GM23338 (cell line): ENCODE data around the gene PROS1. TPM values are rescaled to one million over a fixed set of nuclear protein-coding genes. Genes with fewer than 3 reads are reported as not detected.

Source experiments
- CTCF ChIP-seq, 2 experiments: fragments of 200-600 bp in 1 of 2; sonication (generic) in 1 of 2; conservative IDR thresholded peaks; 2 replicates each; pipeline versions ENCODE4 v1.5.1 to v1.6.1; 2016 to 2017; ENCODE audit warnings: antibody characterized with exemption in 2 of 2, low read depth in 2 of 2, mild to moderate bottlenecking in 2 of 2, moderate library complexity in 1 of 2
- EZH2 ChIP-seq: fragments of 200-600 bp; sonication (generic); IDR thresholded peaks from one replicate; pipeline ENCODE4 v1.8.0; 2017; ENCODE audit warnings: antibody characterized with exemption, mild to moderate bottlenecking, low read depth; ENCODE audit not compliant: unreplicated experiment
- NANOG ChIP-seq: IDR thresholded peaks from 2 replicates; pipeline ENCODE4 v1.6.1; 2016; ENCODE audit warnings: antibody characterized with exemption, borderline replicate concordance
- POLR2AphosphoS5 ChIP-seq: IDR thresholded peaks from 2 replicates; pipeline ENCODE4 v1.6.1; 2016; ENCODE audit warnings: antibody characterized with exemption, low read depth
- REST ChIP-seq: IDR thresholded peaks from one replicate; pipeline ENCODE4 v1.6.1; 2018; ENCODE audit warnings: antibody characterized with exemption; ENCODE audit not compliant: unreplicated experiment
- ZNF114 ChIP-seq: fragments of 250-450 bp; sonication (Bioruptor Pico); IDR thresholded peaks from 2 replicates; pipeline ENCODE4 v1.5.0; 2020; ENCODE audit warnings: mild to moderate bottlenecking, moderate library complexity
- ZNF331 ChIP-seq: fragments of 250-450 bp; sonication (Bioruptor Pico); IDR thresholded peaks from 2 replicates; pipeline ENCODE4 v1.5.0; 2020; ENCODE audit warnings: low read depth, mild to moderate bottlenecking, moderate library complexity
- polyA plus RNA-seq: library from polyadenylated mRNA; unstranded; fragments of >200 nt; fragmentation: Nextera tagmentation; extraction: Ambion mirVana; gene quantifications from 2 replicates; pipeline ENCODE4 v1.2.1, GENCODE V29; 2016
- total RNA-seq: library from RNA; depleted of rRNA; stranded (reverse); fragments of >200 nt; shearing (Covaris generic); gene quantifications from 2 replicates; pipeline ENCODE4 v1.2.3, GENCODE V29; 2014
- TF ChIP-seq, protein P1 (sequence below): fragments of 250-450 bp; sonication (Bioruptor Pico); IDR thresholded peaks from 2 replicates; pipeline ENCODE4 v1.5.0; 2020; ENCODE audit warnings: mild to moderate bottlenecking, moderate library complexity

Gene PROS1
- total and polyA plus RNA-seq, 2 experiments from 2014 or later, result 1.8 to 4.1 TPM

GRCh38 chr3:94020293-94020692 lies 46.6 kb upstream of the PROS1 start (continued):
- TF ChIP-seq, protein P1, sequence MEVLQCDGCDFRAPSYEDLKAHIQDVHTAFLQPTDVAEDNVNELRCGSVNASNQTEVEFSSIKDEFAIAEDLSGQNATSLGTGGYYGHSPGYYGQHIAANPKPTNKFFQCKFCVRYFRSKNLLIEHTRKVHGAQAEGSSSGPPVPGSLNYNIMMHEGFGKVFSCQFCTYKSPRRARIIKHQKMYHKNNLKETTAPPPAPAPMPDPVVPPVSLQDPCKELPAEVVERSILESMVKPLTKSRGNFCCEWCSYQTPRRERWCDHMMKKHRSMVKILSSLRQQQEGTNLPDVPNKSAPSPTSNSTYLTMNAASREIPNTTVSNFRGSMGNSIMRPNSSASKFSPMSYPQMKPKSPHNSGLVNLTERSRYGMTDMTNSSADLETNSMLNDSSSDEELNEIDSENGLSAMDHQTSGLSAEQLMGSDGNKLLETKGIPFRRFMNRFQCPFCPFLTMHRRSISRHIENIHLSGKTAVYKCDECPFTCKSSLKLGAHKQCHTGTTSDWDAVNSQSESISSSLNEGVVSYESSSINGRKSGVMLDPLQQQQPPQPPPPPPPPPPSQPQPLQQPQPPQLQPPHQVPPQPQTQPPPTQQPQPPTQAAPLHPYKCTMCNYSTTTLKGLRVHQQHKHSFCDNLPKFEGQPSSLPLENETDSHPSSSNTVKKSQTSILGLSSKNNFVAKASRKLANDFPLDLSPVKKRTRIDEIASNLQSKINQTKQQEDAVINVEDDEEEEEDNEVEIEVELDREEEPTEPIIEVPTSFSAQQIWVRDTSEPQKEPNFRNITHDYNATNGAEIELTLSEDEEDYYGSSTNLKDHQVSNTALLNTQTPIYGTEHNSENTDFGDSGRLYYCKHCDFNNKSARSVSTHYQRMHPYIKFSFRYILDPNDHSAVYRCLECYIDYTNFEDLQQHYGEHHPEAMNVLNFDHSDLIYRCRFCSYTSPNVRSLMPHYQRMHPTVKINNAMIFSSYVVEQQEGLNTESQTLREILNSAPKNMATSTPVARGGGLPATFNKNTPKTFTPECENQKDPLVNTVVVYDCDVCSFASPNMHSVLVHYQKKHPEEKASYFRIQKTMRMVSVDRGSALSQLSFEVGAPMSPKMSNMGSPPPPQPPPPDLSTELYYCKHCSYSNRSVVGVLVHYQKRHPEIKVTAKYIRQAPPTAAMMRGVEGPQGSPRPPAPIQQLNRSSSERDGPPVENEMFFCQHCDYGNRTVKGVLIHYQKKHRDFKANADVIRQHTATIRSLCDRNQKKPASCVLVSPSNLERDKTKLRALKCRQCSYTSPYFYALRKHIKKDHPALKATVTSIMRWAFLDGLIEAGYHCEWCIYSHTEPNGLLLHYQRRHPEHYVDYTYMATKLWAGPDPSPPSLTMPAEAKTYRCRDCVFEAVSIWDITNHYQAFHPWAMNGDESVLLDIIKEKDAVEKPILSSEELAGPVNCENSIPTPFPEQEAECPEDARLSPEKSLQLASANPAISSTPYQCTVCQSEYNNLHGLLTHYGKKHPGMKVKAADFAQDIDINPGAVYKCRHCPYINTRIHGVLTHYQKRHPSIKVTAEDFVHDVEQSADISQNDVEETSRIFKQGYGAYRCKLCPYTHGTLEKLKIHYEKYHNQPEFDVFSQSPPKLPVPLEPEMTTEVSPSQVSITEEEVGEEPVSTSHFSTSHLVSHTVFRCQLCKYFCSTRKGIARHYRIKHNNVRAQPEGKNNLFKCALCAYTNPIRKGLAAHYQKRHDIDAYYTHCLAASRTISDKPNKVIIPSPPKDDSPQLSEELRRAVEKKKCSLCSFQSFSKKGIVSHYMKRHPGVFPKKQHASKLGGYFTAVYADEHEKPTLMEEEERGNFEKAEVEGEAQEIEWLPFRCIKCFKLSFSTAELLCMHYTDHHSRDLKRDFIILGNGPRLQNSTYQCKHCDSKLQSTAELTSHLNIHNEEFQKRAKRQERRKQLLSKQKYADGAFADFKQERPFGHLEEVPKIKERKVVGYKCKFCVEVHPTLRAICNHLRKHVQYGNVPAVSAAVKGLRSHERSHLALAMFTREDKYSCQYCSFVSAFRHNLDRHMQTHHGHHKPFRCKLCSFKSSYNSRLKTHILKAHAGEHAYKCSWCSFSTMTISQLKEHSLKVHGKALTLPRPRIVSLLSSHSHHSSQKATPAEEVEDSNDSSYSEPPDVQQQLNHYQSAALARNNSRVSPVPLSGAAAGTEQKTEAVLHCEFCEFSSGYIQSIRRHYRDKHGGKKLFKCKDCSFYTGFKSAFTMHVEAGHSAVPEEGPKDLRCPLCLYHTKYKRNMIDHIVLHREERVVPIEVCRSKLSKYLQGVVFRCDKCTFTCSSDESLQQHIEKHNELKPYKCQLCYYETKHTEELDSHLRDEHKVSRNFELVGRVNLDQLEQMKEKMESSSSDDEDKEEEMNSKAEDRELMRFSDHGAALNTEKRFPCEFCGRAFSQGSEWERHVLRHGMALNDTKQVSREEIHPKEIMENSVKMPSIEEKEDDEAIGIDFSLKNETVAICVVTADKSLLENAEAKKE (CRISPR knock-in tag), result no peak
- TF ChIP-seq ZNF331 (CRISPR knock-in tag), result no peak
- no peak for TF ChIP-seq POLR2AphosphoS5
- no peak for TF ChIP-seq NANOG
- TF ChIP-seq ZNF114 (CRISPR knock-in tag), result no peak
- TF ChIP-seq EZH2, result no peak
- TF ChIP-seq REST, result no peak
- no peak for TF ChIP-seq CTCF (conservative IDR thresholded peaks at IDR 0.05; ENCODE audit: low read depth in 2 of 2)
